CD1c-positive myeloid dendritic cell (primary cell): Measurements from ENCODE around the gene NMRK2.
"Not testable (repeated sequence)": the region's sequence is repeated elsewhere in the genome, so short reads cannot be mapped to it uniquely, and the experiment has no call there.

ENCODE experiments used
- DNase-seq: peaks from one replicate; pipeline ENCODE4 v3.0.0-alpha.2; 2016; ENCODE audit errors: extremely low spot score

The NMRK2 gene

GRCh38 chr19:3932931-3933810 is at the start of gene NMRK2:
NMRK2 (plus strand) TSS chr19:3933069; CDS start chr19:3933672, 603 bp downstream.
- DNase-seq, result no peak

GRCh38 chr19:3890591-3890990 is 42.3 kb upstream of the NMRK2 start:
- DNase-seq, result no peak

- no peak for DNase-seq
These were observed 39.2 kb upstream of the NMRK2 start for GRCh38 chr19:3893509-3894179.

GRCh38 chr19:3894959-3895358 is 37.9 kb upstream of the NMRK2 start:
- DNase-seq, result not testable (repeated sequence)

- DNase-seq, result no peak
These were observed 37.1 kb upstream of the NMRK2 start for GRCh38 chr19:3895788-3896187.

GRCh38 chr19:3897936-3898335 is 34.9 kb upstream of the NMRK2 start:
- no peak for DNase-seq

GRCh38 chr19:3898426-3898825 is 34.4 kb upstream of the NMRK2 start:
- DNase-seq, result no peak

GRCh38 chr19:3899531-3900294 is 33.2 kb upstream of the NMRK2 start:
- no peak for DNase-seq

GRCh38 chr19:3902317-3902973 is 30.4 kb upstream of the NMRK2 start:
- no peak for DNase-seq

GRCh38 chr19:3904233-3904632 is 28.6 kb upstream of the NMRK2 start:
- DNase-seq, result no peak

GRCh38 chr19:3907626-3908265 is 25.1 kb upstream of the NMRK2 start:
- DNase-seq, result no peak

GRCh38 chr19:3908266-3909054 is 24.4 kb upstream of the NMRK2 start:
- DNase-seq, result no peak

- no peak for DNase-seq
These were observed 22.8 kb upstream of the NMRK2 start for GRCh38 chr19:3910105-3910504.

GRCh38 chr19:3914199-3914598 is 18.7 kb upstream of the NMRK2 start:
- DNase-seq, result no peak

GRCh38 chr19:3916033-3916432 is 16.8 kb upstream of the NMRK2 start:
- DNase-seq, result no peak

GRCh38 chr19:3919793-3920192 is 13.1 kb upstream of the NMRK2 start:
- no peak for DNase-seq

GRCh38 chr19:3923096-3923758 is 9.6 kb upstream of the NMRK2 start:
- DNase-seq, result no peak

GRCh38 chr19:3923912-3924311 is 9.0 kb upstream of the NMRK2 start:
- DNase-seq, result no peak

GRCh38 chr19:3931041-3931440 is 1.8 kb upstream of the NMRK2 start:
- DNase-seq, result no peak
